Uterus (tissue), 2 donors: ENCODE results near the gene ID2.

Experiments used
- CTCF ChIP-seq, 4 experiments: fragments of 200-600 bp in 2 of 4; fragments of 450-650 bp in 2 of 4; sonication (generic) in 2 of 4; IDR thresholded peaks; one replicate each; pipeline ENCODE4 v1.5.1; 2016 to 2019; ENCODE audit warnings: antibody characterized with exemption in 4 of 4, mild to moderate bottlenecking in 2 of 4, moderate library complexity in 1 of 4
- POLR2A ChIP-seq, 2 donors: fragments of 450-650 bp; IDR thresholded peaks; one replicate each; pipeline ENCODE4 v1.6.1; 2016; ENCODE audit warnings: antibody characterized with exemption in 2 of 2, mild to moderate bottlenecking in 1 of 2, moderate library complexity in 1 of 2

- TF ChIP-seq CTCF (IDR thresholded peaks at IDR 0.05) (no peak), POLR2A (IDR thresholded peaks at IDR 0.05) (no peak)
These were observed 27.8 kb upstream of the ID2 start for GRCh38 chr2:8654041-8654440.
